Upper lobe of right lung (tissue), 1 donor: Measurements from ENCODE around the gene KCNMA1. TPM values are rescaled to one million over a fixed set of nuclear protein-coding genes. Genes with fewer than 3 reads are reported as not detected.

Source experiments
- ATAC-seq: fragments of 200-7000 bp; cut with Tn5 transposase; one replicate; pipeline ENCODE4 v1.9.1; 2020; ENCODE audit warnings: mild to moderate bottlenecking, moderate library complexity
- DNase-seq: peaks from one replicate; pipeline ENCODE4 v3.0.0-alpha.2; 2020
- H3K27ac ChIP-seq: fragments of 200-600 bp; one replicate; pipeline ENCODE4 v1.8.0; 2022
- H3K27me3 ChIP-seq: fragments of 200-600 bp; one replicate; pipeline ENCODE4 v1.8.0; 2022; ENCODE audit warnings: mild to moderate bottlenecking
- H3K36me3 ChIP-seq: fragments of 200-600 bp; one replicate; pipeline ENCODE4 v1.8.0; 2022
- H3K4me1 ChIP-seq: fragments of 200-600 bp; one replicate; pipeline ENCODE4 v1.8.0; 2022
- H3K4me3 ChIP-seq: fragments of 200-600 bp; one replicate; pipeline ENCODE4 v1.8.0; 2022; ENCODE audit warnings: mild to moderate bottlenecking
- H3K9me3 ChIP-seq: fragments of 200-600 bp; one replicate; pipeline ENCODE4 v1.8.0; 2022
- intact Hi-C: fragments of 100-400 bp; cut with DNase I; formaldehyde crosslinking; loops from one replicate; pipeline ENCODE4 v1.11.0; 2022
- total RNA-seq: library from RNA; stranded (reverse); fragmentation: NEBNext Ultra II Directional; extraction: Animal tissue kit (Norgen Biotek cat#: 25700); gene quantifications from one replicate; pipeline ENCODE4 v1.2.1, GENCODE V29; 2021
- TF ChIP-seq, protein P1 (sequence below): fragments of 200-600 bp; IDR thresholded peaks from one replicate; pipeline ENCODE4 v1.8.0; 2022; ENCODE audit warnings: antibody characterized with exemption
- donor health status: DM: no; HTN: yes; CAD: no; lungs with severe emphysema.

Gene KCNMA1
- total RNA-seq, 1 donor from 2014 or later, result 26.3 TPM

DNA sequence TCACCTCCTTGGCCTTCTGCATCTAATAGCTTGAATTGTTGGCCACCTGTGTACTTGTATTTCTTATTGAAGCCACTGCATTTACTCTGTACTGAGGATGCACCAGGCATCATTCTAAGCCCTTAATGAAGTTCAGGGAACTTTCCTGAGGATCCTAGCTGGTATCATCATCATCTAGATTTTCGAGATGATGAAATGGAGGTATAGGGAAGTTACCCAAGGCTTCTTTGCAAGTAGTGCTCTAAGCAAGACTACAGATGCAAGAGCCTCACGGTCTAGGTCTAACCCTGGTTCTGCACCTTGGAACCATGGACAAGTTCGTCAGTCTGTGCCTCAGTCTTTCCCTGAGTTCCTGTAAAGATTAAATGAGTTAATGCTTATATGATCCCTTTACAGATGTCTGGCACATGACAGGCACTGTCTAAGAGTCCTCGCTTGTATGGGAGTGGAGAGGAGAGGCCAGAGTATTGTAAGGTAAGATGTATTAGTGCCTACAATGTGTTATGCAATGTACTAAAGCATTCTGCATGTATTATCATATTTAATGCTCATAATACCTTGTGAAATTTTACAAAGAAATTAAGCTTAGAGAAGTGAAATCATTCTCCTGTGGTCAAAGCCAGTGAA is 145.1 kb downstream of the KCNMA1 start:
- no peak overlapping the region for H3K4me3 ChIP-seq
- ATAC-seq (no peak), DNase-seq (no peak)
- intact Hi-C loops, result no loop called here
- H3K4me1 ChIP-seq, result no peaks in the 10 kb centered on the region
- H3K27ac ChIP-seq, result no peak overlapping the region
- H3K9me3 ChIP-seq, result no peaks in the 10 kb centered on the region
- TF ChIP-seq, protein P1, sequence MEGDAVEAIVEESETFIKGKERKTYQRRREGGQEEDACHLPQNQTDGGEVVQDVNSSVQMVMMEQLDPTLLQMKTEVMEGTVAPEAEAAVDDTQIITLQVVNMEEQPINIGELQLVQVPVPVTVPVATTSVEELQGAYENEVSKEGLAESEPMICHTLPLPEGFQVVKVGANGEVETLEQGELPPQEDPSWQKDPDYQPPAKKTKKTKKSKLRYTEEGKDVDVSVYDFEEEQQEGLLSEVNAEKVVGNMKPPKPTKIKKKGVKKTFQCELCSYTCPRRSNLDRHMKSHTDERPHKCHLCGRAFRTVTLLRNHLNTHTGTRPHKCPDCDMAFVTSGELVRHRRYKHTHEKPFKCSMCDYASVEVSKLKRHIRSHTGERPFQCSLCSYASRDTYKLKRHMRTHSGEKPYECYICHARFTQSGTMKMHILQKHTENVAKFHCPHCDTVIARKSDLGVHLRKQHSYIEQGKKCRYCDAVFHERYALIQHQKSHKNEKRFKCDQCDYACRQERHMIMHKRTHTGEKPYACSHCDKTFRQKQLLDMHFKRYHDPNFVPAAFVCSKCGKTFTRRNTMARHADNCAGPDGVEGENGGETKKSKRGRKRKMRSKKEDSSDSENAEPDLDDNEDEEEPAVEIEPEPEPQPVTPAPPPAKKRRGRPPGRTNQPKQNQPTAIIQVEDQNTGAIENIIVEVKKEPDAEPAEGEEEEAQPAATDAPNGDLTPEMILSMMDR, result no peak
- H3K27me3 ChIP-seq, result no peaks in the 10 kb centered on the region
- H3K36me3 ChIP-seq, result no peaks in the 10 kb centered on the region

DNA sequence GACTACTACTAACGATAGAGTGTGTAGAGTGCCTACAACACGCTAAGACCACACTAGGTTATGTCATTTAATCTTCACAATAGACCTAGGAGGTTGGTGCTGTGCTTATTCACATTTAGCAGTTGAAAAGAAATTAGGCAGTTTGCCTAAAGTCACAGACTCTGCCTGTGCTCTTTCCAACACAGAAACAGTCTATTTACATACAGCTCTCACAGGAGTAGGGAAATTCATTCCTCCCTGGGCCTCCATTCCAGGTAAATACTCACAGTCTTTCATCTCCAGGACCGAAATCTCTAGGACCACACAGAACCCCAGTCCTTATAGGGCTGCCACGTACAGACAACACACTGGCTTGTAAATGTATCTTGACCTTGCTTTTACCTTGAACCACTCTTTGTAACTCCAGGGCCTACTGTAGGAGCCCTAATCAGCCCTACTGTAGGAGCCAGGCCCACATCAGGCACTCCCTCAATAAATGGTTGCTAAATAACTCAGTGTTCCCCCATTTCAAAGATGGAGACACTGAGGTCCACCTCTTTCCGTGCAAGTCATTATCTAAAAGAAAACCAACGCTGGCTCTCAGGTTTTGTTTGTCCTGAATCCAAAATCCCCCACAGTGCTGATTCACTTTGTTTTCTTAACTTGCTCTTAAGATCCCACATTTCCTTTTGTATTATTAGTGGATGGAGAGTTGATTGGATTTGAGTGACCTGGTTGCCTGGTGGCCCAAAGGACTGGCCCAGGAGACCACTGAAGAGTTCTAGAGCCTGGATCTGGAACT is 146.9 kb downstream of the KCNMA1 start:
- H3K36me3 ChIP-seq, result no peaks in the 10 kb centered on the region
- H3K4me1 ChIP-seq, result no peaks in the 10 kb centered on the region
- H3K27me3 ChIP-seq, result no peaks in the 10 kb centered on the region
- TF ChIP-seq, protein P1, result no peak
- no peak for ATAC-seq
- no peaks in the 10 kb centered on the region for H3K9me3 ChIP-seq
- DNase-seq, result no peak
- no peak overlapping the region for H3K4me3 ChIP-seq
- H3K27ac ChIP-seq, result no peak overlapping the region
- intact Hi-C loops, result no loop called here

DNA sequence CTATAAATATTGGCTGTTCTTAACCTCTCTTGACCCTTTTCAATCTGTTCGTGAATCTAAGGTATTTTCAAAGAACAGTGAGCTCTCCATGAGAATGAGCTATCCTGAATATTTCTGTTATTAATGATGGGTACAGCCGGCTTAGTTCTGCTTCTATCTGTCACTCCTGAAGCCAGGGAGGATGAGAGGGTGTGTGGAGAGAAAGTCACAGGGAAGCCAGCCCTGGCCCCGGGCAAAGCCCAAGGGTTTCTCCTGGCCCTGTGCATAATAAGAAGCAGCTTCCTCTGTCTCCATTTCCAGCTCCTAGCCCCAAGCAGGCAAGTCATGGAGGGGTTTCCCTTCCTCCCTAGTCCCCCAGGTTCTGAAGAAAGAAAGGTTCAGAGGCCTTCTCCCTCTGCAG is 151.1 kb downstream of the KCNMA1 start:
- DNase-seq, result no peak
- Histone ChIP-seq H3K36me3 (no peaks in the 10 kb centered on the region), H3K4me1 (no peaks in the 10 kb centered on the region), H3K9me3 (no peaks in the 10 kb centered on the region), H3K4me3 (no peak overlapping the region), H3K27me3 (no peaks in the 10 kb centered on the region), H3K27ac (no peak overlapping the region)
- TF ChIP-seq, protein P1, result no peak
- intact Hi-C loops, result no loop called here
- no peak for ATAC-seq

DNA sequence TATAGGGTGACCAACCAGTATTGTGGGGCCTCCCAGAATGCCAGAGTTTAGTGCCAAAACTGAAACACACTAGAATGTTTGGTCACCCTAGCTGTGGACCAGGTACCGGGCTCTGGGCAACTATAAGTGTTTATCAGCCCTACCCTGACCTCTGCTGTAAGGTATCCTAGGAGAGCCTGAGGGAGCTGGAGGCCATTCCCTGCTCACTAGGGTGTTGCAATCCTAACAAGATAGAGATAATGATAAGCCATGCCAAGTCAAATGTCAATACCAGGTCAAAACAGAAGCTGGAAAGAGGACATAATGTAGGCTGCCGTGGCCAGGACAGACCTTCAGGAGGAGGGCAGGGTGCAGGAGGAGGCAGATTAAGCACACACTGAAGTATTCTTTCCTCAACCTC is 151.8 kb downstream of the KCNMA1 start:
- Histone ChIP-seq H3K4me3 (no peak overlapping the region), H3K4me1 (no peaks in the 10 kb centered on the region), H3K27ac (no peak overlapping the region), H3K27me3 (no peaks in the 10 kb centered on the region), H3K9me3 (no peaks in the 10 kb centered on the region), H3K36me3 (no peaks in the 10 kb centered on the region)
- DNase-seq (no peak), ATAC-seq (peak; percentile 42)
- intact Hi-C loops, result no loop called here
- TF ChIP-seq, protein P1, result no peak

DNA sequence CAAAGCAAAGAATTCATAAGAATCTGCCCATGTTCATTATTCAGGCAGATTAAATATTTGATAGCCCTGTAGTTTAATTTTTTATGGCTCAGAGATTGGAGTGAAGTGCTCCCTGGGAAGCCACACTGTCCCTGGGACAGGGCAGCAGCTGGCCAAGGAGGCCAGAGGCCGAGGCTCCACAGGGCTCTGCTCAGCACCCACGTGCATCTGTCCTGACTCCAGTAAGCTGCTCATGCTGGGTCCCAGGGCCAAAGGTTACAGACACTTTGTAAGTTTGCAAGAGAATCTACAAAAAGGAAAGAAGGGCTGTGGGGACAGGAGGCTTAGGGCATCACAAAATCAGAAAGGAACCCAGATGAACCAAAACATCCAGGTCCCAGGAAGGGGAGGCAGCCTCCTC is 155.5 kb downstream of the KCNMA1 start:
- no peaks in the 10 kb centered on the region for H3K27me3 ChIP-seq
- intact Hi-C loops, result no loop called here
- no peaks in the 10 kb centered on the region for H3K4me1 ChIP-seq
- no peak for ATAC-seq
- H3K27ac ChIP-seq, result no peak overlapping the region
- no peaks in the 10 kb centered on the region for H3K36me3 ChIP-seq
- no peak for DNase-seq
- TF ChIP-seq, protein P1, result no peak
- no peak overlapping the region for H3K4me3 ChIP-seq
- H3K9me3 ChIP-seq, result no peaks in the 10 kb centered on the region
